Uterus (tissue), 4 donors: Measurements from ENCODE around the gene MYLIP. TPM values are rescaled to one million over a fixed set of nuclear protein-coding genes. Genes with fewer than 3 reads are reported as not detected.

Experiments used
- DNase-seq, 2 donors: peaks; one replicate each; pipeline ENCODE4 v3.0.0-alpha.2; 2019 to 2020
- H3K27ac ChIP-seq, 2 donors: fragments of 200-600 bp; sonication (generic); 1 replicate in 1 of 2; 2 replicates in 1 of 2; pipeline ENCODE4 v1.5.1; 2016 to 2018
- H3K27me3 ChIP-seq, 2 donors: fragments of 200-600 bp; sonication (generic); one replicate each; pipeline ENCODE4 v1.5.1; 2018 to 2019; ENCODE audit warnings: control low read depth in 1 of 2
- H3K36me3 ChIP-seq, 2 donors: fragments of 200-600 bp; sonication (generic); one replicate each; pipeline ENCODE4 v1.5.1; 2019; ENCODE audit warnings: control low read depth in 1 of 2
- H3K4me1 ChIP-seq, 2 donors: fragments of 200-600 bp; sonication (generic); one replicate each; pipeline ENCODE4 v1.5.1; 2018 to 2019; ENCODE audit warnings: control low read depth in 1 of 2
- H3K4me3 ChIP-seq, 2 donors: fragments of 200-600 bp; sonication (generic); 1 replicate in 1 of 2; 2 replicates in 1 of 2; pipeline ENCODE4 v1.5.1; 2018 to 2019; ENCODE audit warnings: mild to moderate bottlenecking in 1 of 2
- H3K9me3 ChIP-seq, 2 donors: fragments of 200-600 bp; sonication (generic); one replicate each; pipeline ENCODE4 v1.5.1; 2019; ENCODE audit warnings: control low read depth in 1 of 2
- POLR2A ChIP-seq, 2 donors: fragments of 450-650 bp; IDR thresholded peaks; one replicate each; pipeline ENCODE4 v1.6.1; 2016; ENCODE audit warnings: antibody characterized with exemption in 2 of 2, mild to moderate bottlenecking in 1 of 2, moderate library complexity in 1 of 2
- intact Hi-C: fragments of 100-400 bp; cut with DNase I; formaldehyde crosslinking; loops from one replicate; pipeline ENCODE4 v1.15.1; 2023; ENCODE audit warnings: low total_unique reads
- total RNA-seq, 4 donors: library from RNA; depleted of rRNA in 3 of 4; stranded (reverse); fragments of >200 nt in 3 of 4; gene quantifications; one replicate each; pipeline versions ENCODE4 v1.1.0 to v1.2.4, GENCODE V29; 2014 to 2023
- TF ChIP-seq, protein P1 (sequence below), 4 experiments: fragments of 200-600 bp in 2 of 4; fragments of 450-650 bp in 2 of 4; sonication (generic) in 2 of 4; IDR thresholded peaks; one replicate each; pipeline ENCODE4 v1.5.1; 2016 to 2019; ENCODE audit warnings: antibody characterized with exemption in 4 of 4, mild to moderate bottlenecking in 2 of 4, moderate library complexity in 1 of 4
- donor health status: DM: yes; HTN: yes; CAD: no.

Gene MYLIP
- total RNA-seq, 4 donors from 2014 or later = 11.5 to 79.2 (median 58.7) TPM

GRCh38 chr6:16126861-16127260, 2.0 kb upstream of the MYLIP start:
- intact Hi-C loops = no loop called here
- Histone ChIP-seq H3K9me3 (no peaks in the 10 kb centered on the region), H3K4me1 (no peaks in the 10 kb centered on the region), H3K27ac (no peak overlapping the region), H3K27me3 (no peaks in the 10 kb centered on the region), H3K4me3 (no peak overlapping the region), H3K36me3 (no peaks in the 10 kb centered on the region)
- no peak for TF ChIP-seq POLR2A (IDR thresholded peaks at IDR 0.05)
- TF ChIP-seq, protein P1, sequence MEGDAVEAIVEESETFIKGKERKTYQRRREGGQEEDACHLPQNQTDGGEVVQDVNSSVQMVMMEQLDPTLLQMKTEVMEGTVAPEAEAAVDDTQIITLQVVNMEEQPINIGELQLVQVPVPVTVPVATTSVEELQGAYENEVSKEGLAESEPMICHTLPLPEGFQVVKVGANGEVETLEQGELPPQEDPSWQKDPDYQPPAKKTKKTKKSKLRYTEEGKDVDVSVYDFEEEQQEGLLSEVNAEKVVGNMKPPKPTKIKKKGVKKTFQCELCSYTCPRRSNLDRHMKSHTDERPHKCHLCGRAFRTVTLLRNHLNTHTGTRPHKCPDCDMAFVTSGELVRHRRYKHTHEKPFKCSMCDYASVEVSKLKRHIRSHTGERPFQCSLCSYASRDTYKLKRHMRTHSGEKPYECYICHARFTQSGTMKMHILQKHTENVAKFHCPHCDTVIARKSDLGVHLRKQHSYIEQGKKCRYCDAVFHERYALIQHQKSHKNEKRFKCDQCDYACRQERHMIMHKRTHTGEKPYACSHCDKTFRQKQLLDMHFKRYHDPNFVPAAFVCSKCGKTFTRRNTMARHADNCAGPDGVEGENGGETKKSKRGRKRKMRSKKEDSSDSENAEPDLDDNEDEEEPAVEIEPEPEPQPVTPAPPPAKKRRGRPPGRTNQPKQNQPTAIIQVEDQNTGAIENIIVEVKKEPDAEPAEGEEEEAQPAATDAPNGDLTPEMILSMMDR (IDR thresholded peaks at IDR 0.05) = no peak
- no peak for DNase-seq

GRCh38 chr6:16127471-16127870, 1.4 kb upstream of the MYLIP start:
- no peak overlapping the region for H3K27ac ChIP-seq
- intact Hi-C loops = no loop called here
- TF ChIP-seq, protein P1 (IDR thresholded peaks at IDR 0.05) = no peak

GRCh38 chr6:16129623-16130401, 926 bp downstream of the MYLIP start:
- Histone ChIP-seq H3K4me3 (peak overlapping the region; percentile 84 to 95), H3K4me1 (peaks cover 0 to 5% of the 10 kb centered on the region in 2 donors), H3K9me3 (no peaks in the 10 kb centered on the region), H3K27me3 (no peaks in the 10 kb centered on the region), H3K36me3 (no peaks in the 10 kb centered on the region), H3K27ac (peak overlapping the region; percentile 97 to 99)
- no peak for TF ChIP-seq POLR2A (IDR thresholded peaks at IDR 0.05)
- TF ChIP-seq, protein P1 (IDR thresholded peaks at IDR 0.05) = no peak
- DNase-seq = peak; percentile 36 to 40
- intact Hi-C loops = no loop called here

More at GRCh38 chr6:16127471-16127870, 1.4 kb upstream of the MYLIP start:
- H3K9me3 ChIP-seq = no peaks in the 10 kb centered on the region
- no peak overlapping the region for H3K4me3 ChIP-seq
- no peak for DNase-seq
- no peaks in the 10 kb centered on the region for H3K4me1 ChIP-seq
- H3K27me3 ChIP-seq = no peaks in the 10 kb centered on the region
- no peaks in the 10 kb centered on the region for H3K36me3 ChIP-seq

DNA sequence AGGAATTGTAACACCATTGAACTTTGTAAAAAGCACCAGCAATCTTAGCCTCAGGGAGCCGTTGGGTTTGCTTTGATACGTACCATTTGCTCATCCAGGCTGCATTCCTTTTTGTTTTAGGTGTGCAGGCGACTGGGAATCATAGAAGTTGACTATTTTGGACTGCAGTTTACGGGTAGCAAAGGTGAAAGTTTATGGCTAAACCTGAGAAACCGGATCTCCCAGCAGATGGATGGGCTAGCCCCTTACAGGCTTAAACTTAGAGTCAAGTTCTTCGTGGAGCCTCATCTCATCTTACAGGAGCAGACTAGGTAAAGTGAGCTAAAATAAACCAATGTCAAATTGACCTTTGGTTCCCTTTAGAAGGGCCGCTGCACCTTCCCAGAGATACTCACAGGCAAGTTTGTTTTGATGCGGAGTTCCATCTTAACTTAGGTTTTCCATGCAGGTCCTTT, 1.6 kb downstream of the MYLIP start:
- no peak for DNase-seq
- no peak for TF ChIP-seq POLR2A (IDR thresholded peaks at IDR 0.05)
- TF ChIP-seq, protein P1 (IDR thresholded peaks at IDR 0.05) = no peak
- Histone ChIP-seq H3K27me3 (no peaks in the 10 kb centered on the region), H3K9me3 (no peaks in the 10 kb centered on the region), H3K4me3 (peak overlapping the region; percentile 84 to 95), H3K27ac (peak overlapping the region; percentile 97 to 99), H3K36me3 (no peaks in the 10 kb centered on the region), H3K4me1 (peaks cover 0 to 10% of the 10 kb centered on the region in 2 donors)
- intact Hi-C loops = no loop called here

- no peaks in the 10 kb centered on the region for H3K36me3 ChIP-seq
- peak overlapping the region; percentile 97 to 99 for H3K27ac ChIP-seq
- intact Hi-C loops = no loop called here
- peak in 1 of 2 donors; percentile 42 for TF ChIP-seq POLR2A (IDR thresholded peaks at IDR 0.05)
- TF ChIP-seq, protein P1 (IDR thresholded peaks at IDR 0.05) = no peak
- H3K9me3 ChIP-seq = no peaks in the 10 kb centered on the region
- H3K4me3 ChIP-seq = peak overlapping the region; percentile 84 to 95
- DNase-seq = peak in 1 of 2 donors; percentile 78
- H3K4me1 ChIP-seq = peaks cover 0 to 12% of the 10 kb centered on the region in 2 donors
- H3K27me3 ChIP-seq = no peaks in the 10 kb centered on the region
Measured at GRCh38 chr6:16130932-16131387, 2.1 kb downstream of the MYLIP start.
